CD4-positive, alpha-beta T cell (primary cell): ENCODE data around the gene FGF19. TPM values are rescaled to one million over a fixed set of nuclear protein-coding genes. Genes with fewer than 3 reads are reported as not detected.

Experiments used
- ATAC-seq: fragments of 200-7000 bp; cut with Tn5 transposase; one replicate; pipeline ENCODE4 v1.10.0; 2022; ENCODE audit warnings: mild to moderate bottlenecking; ENCODE audit not compliant: poor library complexity
- CTCF ChIA-PET: fragments of 350-600 bp; sonication (Branson Sonifier 250); formaldehyde crosslinking; loops from one replicate; lab custom pipeline; 2021; ENCODE audit warnings: antibody characterized with exemption, inconsistent platforms; lab: Charles Lee
- POLR2A ChIA-PET: fragments of 350-600 bp; sonication (Branson Sonifier 250); formaldehyde crosslinking; loops from one replicate; lab custom pipeline; 2021; ENCODE audit warnings: antibody characterized with exemption, inconsistent platforms; lab: Charles Lee
- DNase-seq, 14 experiments: peaks; one replicate each; pipeline ENCODE4 v3.0.0-alpha.2; 2013 to 2020; ENCODE audit warnings: mixed read lengths in 2 of 14
- H3K27ac ChIP-seq, 2 donors: one replicate each; pipeline versions ENCODE4 v1.5.1 to v1.7.0; 2013; ENCODE audit warnings: low read length in 2 of 2, low read depth in 1 of 2, mild to moderate bottlenecking in 1 of 2
- H3K27me3 ChIP-seq, 2 experiments: 1 replicate in 1 of 2; 2 replicates in 1 of 2; pipeline versions ENCODE4 v1.6.1 to v1.7.0; 2013; ENCODE audit warnings: low read length in 2 of 2, control low read depth in 1 of 2, mild to moderate bottlenecking in 1 of 2, moderate library complexity in 1 of 2; ENCODE audit not compliant: insufficient read depth in 2 of 2, control insufficient read depth in 1 of 2
- H3K36me3 ChIP-seq: one replicate; pipeline ENCODE4 v1.6.1; 2013; ENCODE audit warnings: low read length, control low read depth; ENCODE audit not compliant: insufficient read depth
- H3K4me1 ChIP-seq: one replicate; pipeline ENCODE4 v1.6.1; 2013; ENCODE audit warnings: low read length, control low read depth; ENCODE audit not compliant: insufficient read depth
- H3K4me3 ChIP-seq: one replicate; pipeline ENCODE4 v1.5.1; 2013; ENCODE audit warnings: mild to moderate bottlenecking, low read length, moderate library complexity
- H3K9me3 ChIP-seq, 2 experiments: 1 replicate in 1 of 2; 2 replicates in 1 of 2; pipeline versions ENCODE4 v1.6.1 to v1.7.0; 2013; ENCODE audit warnings: low read length in 2 of 2, mild to moderate bottlenecking in 2 of 2, control low read depth in 1 of 2, moderate library complexity in 1 of 2; ENCODE audit not compliant: control insufficient read depth in 1 of 2, insufficient read depth in 1 of 2
- H3K27ac Mint-ChIP-seq: one replicate; pipeline ENCODE4 v1.8.0; 2020; ENCODE audit warnings: mixed read lengths
- H3K27me3 Mint-ChIP-seq: one replicate; pipeline ENCODE4 v1.8.0; 2021; ENCODE audit warnings: mixed read lengths
- H3K36me3 Mint-ChIP-seq: one replicate; pipeline ENCODE4 v1.8.0; 2021; ENCODE audit warnings: low read depth, mixed read lengths
- H3K4me1 Mint-ChIP-seq: one replicate; pipeline ENCODE4 v1.8.0; 2021; ENCODE audit warnings: low read depth, mixed read lengths
- H3K4me3 Mint-ChIP-seq: one replicate; pipeline ENCODE4 v1.8.0; 2020; ENCODE audit warnings: mild to moderate bottlenecking, mixed read lengths
- H3K9me3 Mint-ChIP-seq: one replicate; pipeline ENCODE4 v1.8.0; 2020; ENCODE audit warnings: mixed read lengths
- intact Hi-C, 2 experiments: fragments of 100-400 bp; cut with DNase I in 1 of 2; cut with micrococcal nuclease in 1 of 2; formaldehyde crosslinking; loops; one replicate each; pipeline versions ENCODE4 v1.15.1 to v1.9.0; 2023 to 2025; cut with DNase I, micrococcal nuclease
- total RNA-seq, 174 experiments: library from RNA in 2 of 174; stranded (reverse) in 2 of 174; gene quantifications; one replicate each; pipeline ENCODE4 v1.2.3 and lab custom pipeline; 2021 to 2026
- TF ChIP-seq, protein P1 (sequence below): fragments of 200-600 bp; IDR thresholded peaks from one replicate; pipeline ENCODE4 v1.8.0; 2022; ENCODE audit warnings: antibody characterized with exemption, mild to moderate bottlenecking

Gene FGF19
- total RNA-seq, 2 experiments from 2014 or later = not detected

DNA sequence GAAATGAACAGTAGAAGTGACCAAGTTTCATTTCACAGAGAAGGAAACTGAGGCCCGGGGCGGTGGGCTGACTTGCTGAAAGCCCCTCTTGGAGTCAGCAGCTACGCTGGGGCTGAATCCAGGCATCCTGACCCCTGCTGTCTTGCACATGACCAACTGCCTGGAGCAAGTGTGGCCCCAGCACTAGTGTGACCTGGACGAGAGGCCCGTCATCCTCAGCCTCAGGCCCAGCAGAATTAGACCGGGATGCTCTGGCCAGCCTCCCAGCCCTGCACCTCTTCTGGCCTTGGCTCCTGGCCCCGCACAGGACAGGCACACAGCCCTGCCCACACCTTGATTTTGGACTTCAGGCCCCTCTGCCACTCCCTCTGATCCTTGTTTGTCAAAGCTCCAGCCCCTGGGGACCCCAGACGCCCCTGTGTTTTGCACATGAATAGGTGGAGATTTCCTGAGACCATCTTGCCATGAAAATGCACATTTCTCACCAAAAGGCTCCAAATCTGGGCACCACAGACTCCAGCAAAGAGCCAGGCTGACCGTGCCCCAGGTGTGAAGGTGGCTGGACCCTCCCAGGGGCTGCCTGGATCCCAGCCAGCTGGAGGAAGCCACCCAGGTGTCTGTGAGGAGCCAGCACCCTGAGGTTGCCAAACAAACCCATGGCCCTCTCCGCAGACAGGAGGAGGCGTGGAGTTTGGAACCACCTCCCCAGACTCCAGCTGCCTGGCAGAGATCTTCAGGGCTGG, 46.5 kb upstream of the FGF19 start:
- no peak overlapping the region for H3K27ac Mint-ChIP-seq

DNA sequence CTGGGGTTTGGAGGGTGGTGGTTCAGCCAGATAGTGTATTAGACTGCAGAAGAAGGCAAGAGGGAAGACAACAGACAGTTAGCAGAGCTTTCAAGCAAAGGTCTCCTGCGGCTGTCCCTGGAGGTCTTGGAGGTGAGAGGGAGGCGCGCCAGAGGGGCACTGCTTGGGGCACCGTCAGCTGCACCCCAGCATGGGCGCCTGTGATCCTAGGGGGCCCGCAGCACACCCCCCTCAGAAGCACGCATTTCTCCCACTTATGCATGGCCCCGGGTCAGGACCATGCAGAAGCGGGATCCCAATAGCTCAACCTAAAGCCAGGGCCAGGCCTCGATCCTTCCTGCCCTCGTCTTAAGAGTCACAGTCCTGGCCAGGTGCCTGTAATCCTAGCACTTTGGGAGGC, 44.8 kb upstream of the FGF19 start:
- no peaks in the 10 kb centered on the region for H3K4me1 ChIP-seq
- H3K27ac ChIP-seq = no peak overlapping the region
- H3K4me3 Mint-ChIP-seq = no peak overlapping the region
- CTCF ChIA-PET = interaction anchor here (0.5 kb wide), 1 partner anchor 507 kb away, joined by 3 read pairs; no protein-coding TSS in a partner anchor
- peaks cover 17% of the 10 kb centered on the region for H3K27me3 Mint-ChIP-seq
- TF ChIP-seq, protein P1, sequence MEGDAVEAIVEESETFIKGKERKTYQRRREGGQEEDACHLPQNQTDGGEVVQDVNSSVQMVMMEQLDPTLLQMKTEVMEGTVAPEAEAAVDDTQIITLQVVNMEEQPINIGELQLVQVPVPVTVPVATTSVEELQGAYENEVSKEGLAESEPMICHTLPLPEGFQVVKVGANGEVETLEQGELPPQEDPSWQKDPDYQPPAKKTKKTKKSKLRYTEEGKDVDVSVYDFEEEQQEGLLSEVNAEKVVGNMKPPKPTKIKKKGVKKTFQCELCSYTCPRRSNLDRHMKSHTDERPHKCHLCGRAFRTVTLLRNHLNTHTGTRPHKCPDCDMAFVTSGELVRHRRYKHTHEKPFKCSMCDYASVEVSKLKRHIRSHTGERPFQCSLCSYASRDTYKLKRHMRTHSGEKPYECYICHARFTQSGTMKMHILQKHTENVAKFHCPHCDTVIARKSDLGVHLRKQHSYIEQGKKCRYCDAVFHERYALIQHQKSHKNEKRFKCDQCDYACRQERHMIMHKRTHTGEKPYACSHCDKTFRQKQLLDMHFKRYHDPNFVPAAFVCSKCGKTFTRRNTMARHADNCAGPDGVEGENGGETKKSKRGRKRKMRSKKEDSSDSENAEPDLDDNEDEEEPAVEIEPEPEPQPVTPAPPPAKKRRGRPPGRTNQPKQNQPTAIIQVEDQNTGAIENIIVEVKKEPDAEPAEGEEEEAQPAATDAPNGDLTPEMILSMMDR = no peak
- no peaks in the 10 kb centered on the region for H3K9me3 Mint-ChIP-seq
- no peaks in the 10 kb centered on the region for H3K36me3 Mint-ChIP-seq
- POLR2A ChIA-PET = no interaction called here
- H3K4me3 ChIP-seq = no peak overlapping the region
- no peak for ATAC-seq
- no peak overlapping the region for H3K27ac Mint-ChIP-seq
- no peaks in the 10 kb centered on the region for H3K4me1 Mint-ChIP-seq
- no peak for DNase-seq
- H3K9me3 ChIP-seq = peaks cover 0 to 6% of the 10 kb centered on the region in 2 experiments
- intact Hi-C loops = no loop called here
- H3K36me3 ChIP-seq = no peaks in the 10 kb centered on the region
- H3K27me3 ChIP-seq = peaks cover 4 to 5% of the 10 kb centered on the region in 2 experiments

More for the DNA sequence above, 46.5 kb upstream of the FGF19 start:
- POLR2A ChIA-PET = interaction anchor here (0.6 kb wide), 1 partner anchor 1927 kb away, joined by 5 read pairs; no protein-coding TSS in a partner anchor
- Histone ChIP-seq H3K27me3 (peaks cover 4 to 6% of the 10 kb centered on the region in 2 experiments), H3K4me3 (no peak overlapping the region), H3K9me3 (peaks cover 0 to 6% of the 10 kb centered on the region in 2 experiments), H3K4me1 (no peaks in the 10 kb centered on the region), H3K36me3 (no peaks in the 10 kb centered on the region), H3K27ac (no peak overlapping the region)
- TF ChIP-seq, protein P1 = no peak
- ATAC-seq (no peak), DNase-seq (no peak)
- Mint-ChIP-seq H3K9me3 (no peaks in the 10 kb centered on the region), H3K36me3 (no peaks in the 10 kb centered on the region), H3K27me3 (peaks cover 11% of the 10 kb centered on the region), H3K4me3 (no peak overlapping the region), H3K4me1 (no peaks in the 10 kb centered on the region)
- CTCF ChIA-PET = no interaction called here
- intact Hi-C loops = no loop called here

DNA sequence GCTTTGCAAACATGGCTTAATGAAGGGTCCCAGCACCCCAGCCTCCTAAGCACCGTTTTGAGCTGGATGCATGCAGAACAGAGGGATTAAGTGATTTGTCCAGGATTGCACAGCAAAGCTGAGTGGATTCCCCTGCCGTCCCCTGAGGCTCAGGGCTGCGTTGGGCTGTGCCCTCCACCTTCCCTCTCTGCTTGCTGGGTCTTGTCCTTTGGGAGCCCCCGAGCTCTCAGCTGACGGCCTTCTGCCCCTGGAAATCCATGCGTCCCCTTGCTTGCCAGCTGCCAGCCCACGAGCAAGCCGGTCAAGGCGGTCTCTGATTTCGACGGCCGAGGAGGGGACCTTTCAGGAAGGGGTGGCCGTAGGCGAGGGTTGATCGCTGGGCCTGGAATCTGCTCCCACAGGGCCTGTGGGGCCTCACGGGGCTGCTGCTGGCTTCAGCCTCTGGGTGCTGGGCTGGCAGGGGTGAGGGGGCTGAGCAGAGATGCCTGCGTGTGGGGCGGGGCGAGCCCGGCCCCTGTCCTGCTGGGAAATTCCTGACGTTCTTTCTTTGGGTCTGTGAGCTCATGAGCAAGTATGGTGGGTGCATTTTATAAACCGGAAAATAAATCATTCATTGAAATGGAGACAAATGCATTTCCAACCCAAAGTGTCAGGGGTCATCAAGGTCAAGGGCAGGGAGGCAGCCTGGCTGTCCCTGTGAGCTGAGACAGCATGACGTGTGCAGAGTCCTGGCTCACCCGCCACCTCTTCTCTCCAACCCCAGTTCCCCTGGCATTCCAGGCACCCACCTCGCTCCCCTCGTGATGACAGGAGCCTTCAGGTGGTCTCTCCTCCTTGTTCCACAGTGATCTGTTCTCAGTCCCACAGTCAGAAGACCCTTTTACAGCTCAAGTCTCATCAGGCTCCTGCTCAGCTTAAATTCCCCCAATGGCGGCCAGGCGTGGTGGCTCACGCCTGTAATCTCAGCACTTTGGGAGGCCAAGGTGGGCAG, 43.2 kb upstream of the FGF19 start:
- H3K9me3 Mint-ChIP-seq = no peaks in the 10 kb centered on the region
- H3K27me3 Mint-ChIP-seq = peaks cover 17% of the 10 kb centered on the region
- no peak for ATAC-seq
- Histone ChIP-seq H3K9me3 (peaks cover 0 to 6% of the 10 kb centered on the region in 2 experiments), H3K4me3 (no peak overlapping the region), H3K4me1 (no peaks in the 10 kb centered on the region), H3K27me3 (peaks cover 4 to 5% of the 10 kb centered on the region in 2 experiments), H3K27ac (no peak overlapping the region), H3K36me3 (no peaks in the 10 kb centered on the region)
- TF ChIP-seq, protein P1 = no peak
- no peaks in the 10 kb centered on the region for H3K4me1 Mint-ChIP-seq
- POLR2A ChIA-PET = no interaction called here
- H3K4me3 Mint-ChIP-seq = no peak overlapping the region
- no peaks in the 10 kb centered on the region for H3K36me3 Mint-ChIP-seq
- DNase-seq = no peak
- intact Hi-C loops = no loop called here
- CTCF ChIA-PET = no interaction called here
- H3K27ac Mint-ChIP-seq = no peak overlapping the region
